GM19372 (cell line): Measurements from ENCODE around the gene DNAH11.
"Not testable (repeated sequence)": the region's sequence is repeated elsewhere in the genome, so short reads cannot be mapped to it uniquely, and the experiment has no call there.

Source experiments
- ATAC-seq: cut with Tn5 transposase; IDR thresholded peaks from one replicate; pipeline ENCODE4 v1.9.1; 2021; ENCODE audit warnings: mild to moderate bottlenecking, low read depth, moderate library complexity; ENCODE audit not compliant: unreplicated experiment

Gene DNAH11

GRCh38 chr7:21915140-21915539 is 372.3 kb downstream of the DNAH11 start:
- no peak for ATAC-seq

DNA sequence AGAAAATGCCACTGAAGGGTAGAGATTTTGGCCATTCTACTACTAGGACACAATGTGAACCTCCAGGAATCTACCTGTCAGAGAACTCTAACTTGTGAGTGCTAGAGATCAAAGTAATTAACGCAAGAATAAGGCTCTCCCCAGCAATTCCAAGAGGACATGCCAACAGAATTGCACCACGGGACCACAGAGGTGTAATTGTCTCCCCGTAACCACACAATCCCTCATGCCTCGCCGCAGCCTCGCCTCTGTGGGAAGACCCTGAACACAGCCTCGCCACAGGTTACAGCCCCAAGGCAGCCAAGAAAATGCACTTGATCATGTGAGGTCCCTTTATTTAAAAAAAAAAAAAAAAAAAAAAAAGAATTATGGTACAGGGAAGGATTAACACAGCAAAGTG is 373.3 kb downstream of the DNAH11 start:
- no peak for ATAC-seq

DNA sequence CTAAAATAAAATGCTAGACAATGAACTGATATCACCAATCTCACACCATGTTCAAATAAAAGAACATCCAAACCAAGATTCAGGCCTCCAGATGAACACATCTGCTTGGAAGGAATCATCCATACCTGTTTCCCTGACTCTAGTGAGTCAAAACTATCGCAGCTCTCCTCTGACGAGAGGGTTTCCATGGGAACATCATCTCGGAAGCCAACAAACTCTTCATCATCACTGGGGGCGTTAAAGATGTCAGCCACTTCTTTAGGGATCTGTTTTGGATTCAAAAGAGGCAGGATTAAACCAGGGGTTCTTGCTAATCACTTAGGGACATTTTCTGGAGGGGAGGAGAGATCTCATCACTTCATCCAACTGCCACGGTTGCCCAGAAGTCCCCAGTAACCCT is 373.8 kb downstream of the DNAH11 start:
- ATAC-seq = no peak

- ATAC-seq = no peak
These were observed 375.4 kb downstream of the DNAH11 start for GRCh38 chr7:21918216-21918615.

DNA sequence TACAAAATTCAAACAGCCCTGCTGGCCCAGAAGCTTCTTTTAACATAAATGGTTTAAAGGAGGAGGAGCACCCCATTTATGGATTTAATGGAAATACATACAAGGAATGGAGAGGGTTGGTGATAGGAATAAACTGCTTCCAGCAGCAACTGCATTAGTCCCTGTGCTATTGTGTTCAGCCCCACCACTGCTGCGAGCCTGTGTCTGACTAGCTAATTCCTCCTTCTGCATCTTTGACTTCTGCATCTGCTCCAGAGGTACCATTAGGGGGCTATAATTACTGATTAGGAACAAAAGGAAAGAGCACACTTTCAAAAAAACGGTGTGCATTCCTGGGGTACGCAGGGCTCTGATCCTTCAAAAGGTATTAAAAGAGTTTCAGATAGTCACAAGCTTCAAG is 378.1 kb downstream of the DNAH11 start:
- ATAC-seq = no peak

DNA sequence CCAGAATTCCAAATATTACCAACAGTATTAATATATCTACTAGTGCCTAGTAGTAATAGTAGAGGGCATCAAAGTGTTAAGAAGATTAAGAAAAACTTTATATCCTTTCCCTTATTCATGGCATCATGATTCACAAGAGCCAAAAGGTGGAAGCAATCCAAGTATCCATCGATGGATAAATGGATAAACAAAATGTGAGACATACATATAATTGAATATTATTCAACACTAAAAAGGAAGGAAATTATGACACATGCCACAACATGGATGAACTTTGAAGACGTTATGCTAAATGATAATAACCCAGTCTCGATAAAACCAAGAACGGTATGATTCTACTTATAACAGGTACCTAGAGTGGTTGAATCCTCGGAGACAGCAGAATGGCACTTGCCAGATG is 379.8 kb downstream of the DNAH11 start:
- ATAC-seq = no peak

- ATAC-seq = no peak
These were observed 380.8 kb downstream of the DNAH11 start for GRCh38 chr7:21923658-21924057.

GRCh38 chr7:21926448-21926847 is 383.6 kb downstream of the DNAH11 start:
- ATAC-seq = no peak

DNA sequence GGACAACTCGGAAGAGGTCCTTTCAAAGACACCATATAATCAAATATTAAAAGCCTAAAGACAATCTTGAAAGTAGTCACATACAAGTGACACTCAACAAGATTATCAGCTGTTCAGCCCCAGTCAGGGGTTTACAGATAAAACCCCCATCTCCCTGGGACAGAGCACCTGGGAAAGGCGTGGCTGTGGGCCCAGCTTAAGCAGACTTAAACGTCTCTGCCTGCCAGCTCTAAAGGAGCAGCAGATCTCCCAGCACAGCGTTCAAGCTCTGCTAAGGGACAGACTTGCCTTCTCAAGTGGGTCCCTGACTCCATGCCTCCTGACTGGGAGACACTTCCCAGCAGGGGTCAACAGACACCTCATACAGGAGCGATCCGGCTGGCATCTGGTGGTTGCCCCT is 384.9 kb downstream of the DNAH11 start:
- no peak for ATAC-seq

- not testable (repeated sequence) for ATAC-seq
These were observed 390.5 kb downstream of the DNAH11 start for GRCh38 chr7:21933293-21933692.

DNA sequence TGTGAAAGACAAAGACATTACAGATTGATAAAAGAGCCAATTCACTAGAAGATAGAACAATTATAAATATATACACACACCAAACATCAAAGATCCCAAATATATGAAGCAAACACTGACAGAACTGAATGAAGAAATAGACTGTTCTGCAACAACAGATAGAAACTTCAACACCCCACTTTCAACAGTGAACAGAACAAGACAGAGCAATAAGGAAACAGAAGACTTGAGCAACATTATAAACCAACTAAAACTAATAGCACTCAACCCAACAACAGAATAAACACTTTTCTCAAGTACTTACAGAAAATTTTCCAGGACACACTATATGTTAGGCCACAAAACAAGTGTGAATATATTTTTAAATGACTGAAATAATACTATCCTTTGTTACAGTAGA is 392.0 kb downstream of the DNAH11 start:
- ATAC-seq = no peak

DNA sequence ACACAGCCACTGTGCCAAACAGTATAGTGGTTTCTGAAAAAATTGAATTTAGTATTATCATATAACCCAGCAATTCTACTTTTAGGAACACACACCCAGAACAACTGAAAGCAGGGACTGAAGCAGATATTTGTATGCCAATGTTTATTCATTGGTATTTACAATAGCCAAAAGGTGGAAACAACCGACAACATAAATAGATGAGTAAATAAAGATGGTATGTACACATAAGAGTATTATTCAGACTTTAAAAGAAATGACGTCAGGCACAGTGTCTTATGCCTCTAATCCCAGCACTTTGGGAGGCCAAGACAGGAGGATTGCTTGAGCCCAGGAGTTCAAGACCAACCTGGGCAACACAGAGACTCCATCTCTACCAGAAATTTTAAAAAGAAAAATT is 395.6 kb downstream of the DNAH11 start:
- no peak for ATAC-seq

DNA sequence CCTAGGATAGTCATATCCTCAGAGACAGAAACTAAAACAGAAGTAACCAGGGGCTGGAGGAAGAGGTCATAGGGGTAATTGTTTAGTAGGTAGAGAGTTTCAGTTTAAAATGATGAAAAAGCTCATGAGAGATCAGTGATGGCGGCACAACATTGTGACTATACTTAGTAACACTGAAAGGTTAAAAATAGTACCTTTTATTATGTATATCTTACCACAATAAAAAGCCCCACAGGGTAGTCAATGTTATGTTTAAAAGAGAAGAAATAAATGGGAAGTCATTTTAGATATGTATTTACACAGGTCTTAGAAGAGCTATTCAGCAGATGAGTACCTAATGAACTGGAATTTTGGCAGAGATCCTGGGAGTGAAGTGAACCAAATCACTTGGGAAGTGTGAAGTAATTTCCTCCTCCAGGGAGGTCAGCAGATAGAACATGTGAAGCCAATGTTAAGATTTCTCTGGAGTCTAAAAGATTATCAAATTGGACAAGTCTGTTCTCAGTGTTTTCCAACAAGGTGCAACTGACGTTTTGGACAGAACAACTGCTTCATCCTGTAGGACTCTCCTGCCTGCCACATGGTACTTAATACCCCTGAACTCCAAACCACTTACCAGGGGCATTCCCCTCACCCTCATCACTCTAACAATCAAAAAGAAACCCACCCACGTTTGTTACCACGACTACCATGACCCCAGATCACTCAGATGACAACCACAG is 396.5 kb downstream of the DNAH11 start:
- ATAC-seq = peak; percentile 66

GRCh38 chr7:21939858-21940372 is 397.1 kb downstream of the DNAH11 start:
- no peak for ATAC-seq

- ATAC-seq = no peak
These were observed 398.8 kb downstream of the DNAH11 start for GRCh38 chr7:21941611-21942141.

GRCh38 chr7:21942955-21943354 is 400.1 kb downstream of the DNAH11 start:
- no peak for ATAC-seq

- ATAC-seq = no peak
These were observed 400.6 kb downstream of the DNAH11 start for GRCh38 chr7:21943436-21943835.

DNA sequence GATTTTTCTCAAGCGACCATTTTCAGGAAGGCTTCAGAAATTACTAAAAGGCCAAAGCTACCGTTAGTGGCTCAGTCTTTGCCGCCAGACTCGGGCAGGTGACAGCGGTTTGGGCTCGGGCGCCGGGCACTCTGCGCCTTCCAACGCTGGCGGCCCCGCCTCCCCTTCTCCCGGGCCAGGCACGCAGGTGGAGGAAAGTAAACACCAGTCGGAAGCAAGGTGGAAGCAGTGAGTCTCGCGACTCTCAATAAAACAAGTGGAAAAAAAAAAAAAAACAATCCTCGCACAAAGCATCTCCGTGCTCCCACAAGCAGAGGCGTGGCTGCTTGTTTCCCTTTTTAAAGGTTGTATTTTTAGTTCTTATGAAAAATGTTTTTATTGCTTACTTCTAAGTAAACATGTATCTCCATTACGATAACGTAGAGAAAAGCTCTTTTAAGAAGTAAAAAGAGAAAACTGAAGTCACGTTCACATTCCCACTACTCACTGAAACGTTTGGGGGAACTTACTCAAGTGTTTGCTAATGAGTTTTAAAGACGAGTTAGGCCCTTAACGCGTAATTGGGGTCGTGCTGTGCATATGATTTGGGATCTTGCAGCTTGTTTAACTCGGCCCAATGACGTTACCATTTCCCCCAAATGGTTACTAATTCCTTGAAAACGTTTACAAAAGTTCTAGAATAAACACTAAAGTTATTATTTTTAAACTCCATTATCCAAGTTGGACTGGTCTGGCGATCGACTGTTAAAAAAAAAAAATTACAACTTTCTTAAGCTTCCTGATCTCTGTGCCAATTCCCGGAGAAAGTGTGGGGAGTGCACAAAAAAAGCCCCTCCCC is 402.0 kb downstream of the DNAH11 start:
- ATAC-seq = no peak

GRCh38 chr7:21945454-21946221 is 402.8 kb downstream of the DNAH11 start, which contains the start of gene CDCA7L:
Gene CDCA7L (minus strand): TSS chr7:21945899. CDS start chr7:21945804, 95 bp downstream.
- ATAC-seq = peak; percentile 81

DNA sequence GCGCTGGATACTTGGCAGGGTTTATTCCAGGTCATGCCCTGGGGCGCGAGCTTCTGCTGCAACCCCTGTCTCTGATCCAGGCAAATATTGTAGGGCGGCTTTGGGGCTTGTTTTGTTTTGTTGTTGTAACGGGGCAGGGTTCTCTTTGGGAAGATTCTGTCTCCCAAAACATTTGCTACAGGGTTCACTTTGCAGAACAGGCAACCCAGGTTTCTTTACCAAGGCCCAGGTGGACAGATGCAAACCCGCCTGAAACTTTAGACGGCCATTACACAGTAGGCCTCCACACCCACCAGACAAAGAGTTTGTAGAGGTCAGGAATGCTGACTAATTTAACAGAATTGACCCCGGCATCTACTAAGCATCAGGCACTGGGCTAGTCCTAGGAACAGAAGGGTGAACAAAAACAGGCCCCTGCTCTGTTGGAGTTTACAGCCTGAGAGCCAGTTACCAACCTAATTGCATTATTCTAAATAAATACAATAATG is 403.4 kb downstream of the DNAH11 start:
- ATAC-seq = no peak
